ENCODE measurements around the gene FHL1.

The FHL1 gene

GRCh38 chrX:136189222-136189621, 41.9 kb downstream of the FHL1 start:
- no peak for DNase-seq

GRCh38 chrX:136190038-136190713, 42.8 kb downstream of the FHL1 start:
- no peak for DNase-seq

GRCh38 chrX:136191171-136191570, 43.8 kb downstream of the FHL1 start:
- DNase-seq: no peak

GRCh38 chrX:136192135-136192534, 44.8 kb downstream of the FHL1 start:
- no peak for DNase-seq

GRCh38 chrX:136192839-136193414, 45.6 kb downstream of the FHL1 start:
- DNase-seq: peak; percentile 23

GRCh38 chrX:136193771-136194170, 46.4 kb downstream of the FHL1 start:
- no peak for DNase-seq

GRCh38 chrX:136194536-136194935, 47.2 kb downstream of the FHL1 start:
- DNase-seq: peak; percentile 41

- DNase-seq: no peak
Measured at GRCh38 chrX:136195247-136195646, 47.9 kb downstream of the FHL1 start.

- no peak for DNase-seq
Measured at GRCh38 chrX:136196691-136197155, 49.4 kb downstream of the FHL1 start.

- no peak for DNase-seq
Measured at GRCh38 chrX:136198010-136198409, 50.7 kb downstream of the FHL1 start.

GRCh38 chrX:136198678-136199243, 51.4 kb downstream of the FHL1 start:
- no peak for DNase-seq

GRCh38 chrX:136199365-136199764, 52.0 kb downstream of the FHL1 start:
- no peak for DNase-seq

- peak; percentile 8 for DNase-seq
Measured at GRCh38 chrX:136200466-136200865, 53.1 kb downstream of the FHL1 start.

- no peak for DNase-seq
Measured at GRCh38 chrX:136201601-136202000, 54.3 kb downstream of the FHL1 start.

GRCh38 chrX:136202889-136203288, 55.6 kb downstream of the FHL1 start:
- DNase-seq: peak; percentile 31

- DNase-seq: no peak
Measured at GRCh38 chrX:136203438-136203837, 56.1 kb downstream of the FHL1 start.

GRCh38 chrX:136203951-136204350, 56.6 kb downstream of the FHL1 start:
- DNase-seq: no peak

GRCh38 chrX:136204571-136204970, 57.2 kb downstream of the FHL1 start:
- no peak for DNase-seq

- no peak for DNase-seq
Measured at GRCh38 chrX:136205882-136206380, 58.6 kb downstream of the FHL1 start.

- DNase-seq: no peak
Measured at GRCh38 chrX:136206916-136207315, 59.6 kb downstream of the FHL1 start.

- no peak for DNase-seq
Measured at GRCh38 chrX:136207546-136207945, 60.2 kb downstream of the FHL1 start.

GRCh38 chrX:136209016-136209738, 61.8 kb downstream of the FHL1 start:
- DNase-seq: no peak

GRCh38 chrX:136209751-136210150, 62.4 kb downstream of the FHL1 start:
- no peak for DNase-seq

- DNase-seq: peak; percentile 25
Measured at GRCh38 chrX:136210243-136210642, 62.9 kb downstream of the FHL1 start.

Measured in kidney glomerular epithelial cell (primary cell).